Caki2 (cell line): ENCODE measurements around the gene IKZF5. TPM values are rescaled to one million over a fixed set of nuclear protein-coding genes. Genes with fewer than 3 reads are reported as not detected.

Source experiments
- total RNA-seq: library from RNA; depleted of rRNA; stranded (reverse); fragments of >200 nt; shearing (Covaris generic); gene quantifications from 2 replicates; pipeline ENCODE4 v1.2.3, GENCODE V29; 2014; ENCODE audit warnings: low replicate concordance; rRNA removed

IKZF5 gene
- total RNA-seq, 1 experiment from 2014 or later, result 0.57 TPM

Other genes with a start within 250 kb of the IKZF5 start
- gene CUZD1, start 162.9 kb downstream of the IKZF5 start, total RNA-seq, result 2.5 TPM in 1 of 2 replicates, not detected in the other
- gene FAM24B, start 129.2 kb downstream of the IKZF5 start, total RNA-seq, result 0.64 and 2.5 TPM in 2 replicates
- not detected in 2 replicates for gene FAM24A, start 98.2 kb downstream of the IKZF5 start, total RNA-seq
- 1.3 and 2.4 TPM in 2 replicates for gene C10orf88, start 54.6 kb downstream of the IKZF5 start, total RNA-seq
- 3.4 and 3.9 TPM in 2 replicates for gene PSTK, start 28.4 kb downstream of the IKZF5 start, total RNA-seq
- gene ACADSB, start 211 bp upstream of the IKZF5 start, total RNA-seq, result 4.3 and 4.7 TPM in 2 replicates
- gene HMX3, start 127.2 kb upstream of the IKZF5 start, total RNA-seq, result not detected in 2 replicates
- gene HMX2, start 139.3 kb upstream of the IKZF5 start, total RNA-seq, result not detected in 2 replicates
- gene BUB3, start 145.6 kb upstream of the IKZF5 start, total RNA-seq, result 117 and 181 TPM in 2 replicates